Frontal cortex (tissue), 4 donors: ENCODE measurements around the gene SLC4A5. TPM values are rescaled to one million over a fixed set of nuclear protein-coding genes. Genes with fewer than 3 reads are reported as not detected.

Experiments used
- DNase-seq, 2 donors: peaks; one replicate each; pipeline ENCODE4 v3.0.0; 2012; ENCODE audit warnings: low spot score in 2 of 2
- FAIRE-seq: peaks from 2 replicates; lab custom pipeline; 2012; peaks lifted over from hg19 to GRCh38; lab: Jason Lieb, UNC
- small RNA-seq: library from RNA; depleted of rRNA; stranded (forward); fragments of <200 nt; gene quantifications from one replicate; pipeline ENCODE3, GENCODE V24; 2014
- total RNA-seq: library from RNA; depleted of rRNA; stranded (reverse); fragments of >200 nt; gene quantifications from one replicate; pipeline ENCODE4 v1.2.3, GENCODE V29; 2014
- donor health status: control.
- donor health status: control.
- donor health status: control.

Gene SLC4A5
- total RNA-seq, 1 donor from 2014 or later: 1.2 TPM

DNA sequence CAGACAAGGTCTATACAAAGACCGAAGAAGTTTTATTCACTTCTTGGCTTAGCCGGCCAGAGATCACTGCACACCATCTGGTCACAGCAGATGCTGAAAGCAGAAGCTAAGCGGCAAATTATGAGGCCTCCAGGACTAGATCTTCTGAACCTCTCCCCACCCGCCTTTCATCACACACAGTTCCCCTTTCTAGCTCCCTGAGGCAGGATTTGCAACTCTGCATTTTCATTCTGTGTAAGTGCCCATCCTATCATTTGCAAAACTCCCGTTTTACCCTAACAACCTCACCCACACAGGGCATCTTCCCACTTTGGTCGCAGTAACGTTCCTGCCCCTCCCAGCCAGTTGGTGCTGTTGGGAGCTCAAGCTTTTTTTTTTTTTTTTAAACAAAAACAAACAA, 161.5 kb downstream of the SLC4A5 start:
- FAIRE-seq (no peak), DNase-seq (no peak)

DNA sequence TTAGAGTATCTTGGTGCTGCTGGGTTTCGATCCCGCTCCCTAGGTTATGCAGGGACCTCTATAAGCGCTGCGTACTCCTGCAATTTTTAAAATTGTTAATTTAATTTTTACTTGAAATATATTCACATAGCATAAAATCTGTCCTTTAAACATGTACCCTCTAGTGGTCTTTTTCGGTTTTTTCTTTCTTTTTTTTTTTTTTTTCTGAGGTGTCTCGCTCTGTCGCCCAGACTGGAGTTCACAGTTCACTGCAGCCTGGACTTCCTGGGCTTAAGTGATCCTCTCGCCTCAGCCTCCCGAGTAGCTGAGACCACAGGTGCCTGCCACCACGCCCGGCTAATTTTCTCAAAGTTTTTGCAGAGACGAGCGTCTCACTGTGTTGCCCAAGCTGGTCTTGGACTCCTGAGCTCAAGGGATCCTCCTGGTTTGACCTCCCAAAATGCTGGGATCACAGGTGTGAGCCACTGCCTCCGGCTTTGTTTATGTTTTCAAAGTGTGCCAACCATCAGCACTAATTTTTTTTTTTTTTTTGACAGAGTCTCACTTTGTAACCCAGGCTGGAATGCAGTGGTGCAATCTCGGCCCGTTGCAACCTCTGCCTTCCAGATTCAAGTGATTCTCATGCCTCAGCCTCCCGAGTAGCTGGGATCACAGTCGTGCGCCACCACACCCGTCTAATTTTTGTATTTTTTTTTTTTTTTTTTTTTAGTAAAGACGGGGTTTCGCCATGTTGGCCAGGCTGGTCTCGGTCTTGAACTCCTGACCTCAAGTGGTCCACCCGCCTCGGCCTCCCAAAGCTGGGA, 164.0 kb downstream of the SLC4A5 start:
- no peak for DNase-seq
- FAIRE-seq: no peak

DNA sequence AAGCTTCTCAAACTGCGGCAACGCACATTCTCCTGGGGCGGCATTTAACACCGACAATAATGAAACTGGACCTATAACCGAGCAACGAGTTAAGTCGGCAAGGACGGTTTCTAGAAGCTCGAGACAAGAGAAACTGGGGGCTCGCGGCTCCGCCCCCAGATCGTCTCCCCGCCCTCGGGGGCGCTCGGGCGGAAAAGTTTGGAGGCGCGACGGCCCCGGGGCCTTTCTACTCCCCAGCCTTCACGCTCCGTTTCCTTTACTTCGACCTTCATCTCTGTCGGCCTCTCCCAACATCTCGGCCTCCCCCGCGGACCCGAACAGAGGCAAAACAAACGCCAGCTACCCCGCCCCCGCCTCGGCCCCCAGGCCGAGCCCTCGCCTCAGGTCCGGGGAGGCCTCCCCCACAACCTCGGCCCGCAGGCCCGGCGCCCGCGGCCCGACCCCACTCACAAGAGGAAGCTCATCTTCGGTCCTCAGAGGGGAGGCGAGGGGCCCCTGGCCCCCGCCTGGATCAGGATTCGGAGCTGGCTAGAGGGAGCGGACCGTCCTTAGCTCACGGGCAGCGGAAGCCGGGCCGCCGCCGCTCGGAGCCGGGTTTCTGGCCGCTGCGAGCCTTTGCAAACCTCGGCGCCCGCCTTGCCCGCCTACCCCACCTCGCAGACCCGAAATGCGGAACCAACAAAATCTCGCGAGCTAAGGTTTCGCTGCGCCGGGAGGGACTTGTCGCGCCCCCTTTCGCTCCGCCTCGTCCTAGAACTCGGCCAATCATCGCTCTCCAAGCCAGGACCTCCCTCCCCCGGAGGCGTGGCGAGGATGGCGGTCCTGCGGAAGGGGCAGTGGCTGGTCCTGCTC, 164.8 kb downstream of the SLC4A5 start, which contains the start of gene MOB1A:
TSS of gene MOB1A (minus strand) at position 669 of the 852 bp plus-strand sequence. CDS start at position 464, 205 bp downstream.
- DNase-seq (peak; percentile 93 to 95), FAIRE-seq (no peak)

DNA sequence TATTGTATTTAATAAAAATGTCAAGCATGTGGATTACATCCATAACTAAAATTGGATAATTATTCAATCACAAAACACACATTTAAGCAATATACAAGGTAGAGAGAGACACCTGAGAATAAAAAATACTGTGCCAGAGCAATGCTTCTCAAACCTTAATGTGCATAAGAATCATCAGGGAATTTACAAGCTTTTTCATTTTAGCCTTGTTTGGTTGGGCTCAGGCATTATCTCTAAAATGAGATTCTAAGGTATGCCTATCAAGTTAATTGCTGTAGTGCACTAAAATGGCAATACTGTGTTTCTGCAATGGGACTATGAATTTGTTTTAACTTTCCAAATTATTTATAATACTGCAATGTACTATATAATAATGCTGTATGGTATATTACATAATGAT, 165.5 kb downstream of the SLC4A5 start:
- DNase-seq: no peak
- no peak for FAIRE-seq

DNA sequence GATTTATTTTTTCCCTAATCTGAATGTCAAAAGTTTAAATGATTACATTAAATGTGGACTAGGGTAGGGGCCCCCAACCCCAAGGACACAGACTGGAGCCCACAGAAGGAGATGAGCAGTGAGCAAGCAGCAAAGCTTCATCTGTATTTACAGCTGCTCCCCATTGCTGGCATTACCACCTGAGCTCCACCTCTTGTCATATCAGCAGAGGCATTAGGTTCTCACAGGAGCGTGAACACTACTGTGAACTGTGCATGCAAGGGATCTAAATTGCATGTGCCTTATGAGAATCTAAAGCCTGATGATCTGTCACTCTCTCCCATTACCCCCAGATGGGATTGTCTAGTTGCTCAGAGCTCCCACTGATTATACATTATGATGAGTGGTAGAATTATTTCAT, 168.3 kb downstream of the SLC4A5 start:
- no peak for DNase-seq
- no peak for FAIRE-seq

DNA sequence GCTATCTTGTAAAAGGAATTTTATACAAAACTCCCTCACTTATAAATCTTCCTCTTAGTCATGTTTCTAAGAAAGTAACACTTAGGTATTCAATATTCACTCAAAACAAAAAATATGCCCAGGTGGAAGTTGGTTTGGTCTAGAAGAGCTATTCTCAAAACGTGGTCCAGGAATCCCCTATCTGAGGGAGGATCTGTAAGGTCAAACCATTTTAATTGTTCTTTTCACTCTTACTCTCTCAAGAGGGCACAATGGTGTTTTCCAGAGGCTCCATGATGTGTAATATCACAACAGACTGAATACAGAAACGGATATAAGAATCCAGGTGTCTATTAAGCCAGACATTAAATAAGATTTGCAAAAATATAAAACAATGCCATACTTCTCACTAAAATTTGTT, 174.5 kb downstream of the SLC4A5 start:
- DNase-seq (no peak), FAIRE-seq (no peak)

Small RNA genes lying within 50 kb of the gene (small RNA-seq; reads per million reads assigned to genes)
- gene RNU6-542P (not detected), gene TAF13P2 (not detected)

Other genes starting within 250 kb of the SLC4A5 start
- gene BOLA3, start 195.5 kb downstream of the SLC4A5 start, total RNA-seq: 29.8 TPM
- 51.8 TPM for gene MOB1A, start 164.5 kb downstream of the SLC4A5 start, total RNA-seq
- gene MTHFD2, start 144.8 kb downstream of the SLC4A5 start, total RNA-seq: 28.1 TPM
- 111 TPM for gene DCTN1, start 36.9 kb upstream of the SLC4A5 start, total RNA-seq
- gene C2orf81, start 78.2 kb upstream of the SLC4A5 start, total RNA-seq: 0.41 TPM
- 38.7 TPM for gene WDR54, start 78.3 kb upstream of the SLC4A5 start, total RNA-seq
- gene RTKN, start 98.5 kb upstream of the SLC4A5 start, total RNA-seq: 2.9 TPM
- 9.8 TPM for gene INO80B, start 111.7 kb upstream of the SLC4A5 start, total RNA-seq
- gene WBP1, start 115.0 kb upstream of the SLC4A5 start, total RNA-seq: 24.9 TPM
- 26.9 TPM for gene MOGS, start 122.0 kb upstream of the SLC4A5 start, total RNA-seq
- gene MRPL53, start 129.3 kb upstream of the SLC4A5 start, total RNA-seq: 14.3 TPM
- gene CCDC142, start 139.6 kb upstream of the SLC4A5 start, total RNA-seq: 33.0 TPM
- 7.7 TPM for gene TTC31, start 139.7 kb upstream of the SLC4A5 start, total RNA-seq
- not detected for gene LBX2, start 156.2 kb upstream of the SLC4A5 start, total RNA-seq
- gene PCGF1, start 164.3 kb upstream of the SLC4A5 start, total RNA-seq: 8.2 TPM
- not detected for gene TLX2, start 171.0 kb upstream of the SLC4A5 start, total RNA-seq
- not detected for gene DQX1, start 182.8 kb upstream of the SLC4A5 start, total RNA-seq
- 42.0 TPM for gene AUP1, start 186.3 kb upstream of the SLC4A5 start, total RNA-seq
- 54.2 TPM for gene HTRA2, start 186.5 kb upstream of the SLC4A5 start, total RNA-seq
- gene LOXL3, start 210.5 kb upstream of the SLC4A5 start, total RNA-seq: 14.3 TPM
- 3.7 TPM for gene DOK1, start 211.3 kb upstream of the SLC4A5 start, total RNA-seq